Tibial artery (tissue), 4 donors: ENCODE results near the gene TMA16.
A peak's percentile ranks its signal among the peaks of the same experiment; 100 is the strongest.

Experiments used
- DNase-seq, 2 donors: peaks; one replicate each; pipeline ENCODE4 v3.0.0-alpha.2; 2019
- H3K27ac ChIP-seq, 2 donors: fragments of 200-600 bp; sonication (generic) in 1 of 2; 1 replicate in 1 of 2; 2 replicates in 1 of 2; pipeline ENCODE4 v1.5.1; 2018 to 2019; ENCODE audit warnings: mild to moderate bottlenecking in 1 of 2
- H3K27me3 ChIP-seq, 2 donors: fragments of 200-600 bp; sonication (generic) in 1 of 2; one replicate each; pipeline versions ENCODE4 v1.5.1 to v1.6.0; 2016 to 2019
- H3K36me3 ChIP-seq, 3 donors: fragments of 200-600 bp; sonication (generic) in 2 of 3; one replicate each; pipeline ENCODE4 v1.5.1; 2016 to 2019; ENCODE audit warnings: mild to moderate bottlenecking in 2 of 3
- H3K4me1 ChIP-seq, 4 donors: fragments of 200-600 bp; sonication (generic) in 2 of 4; 1 replicate in 3 of 4; 2 replicates in 1 of 4; pipeline ENCODE4 v1.5.1; 2016 to 2019
- H3K4me3 ChIP-seq, 2 donors: fragments of 200-600 bp; sonication (generic) in 1 of 2; 1 replicate in 1 of 2; 2 replicates in 1 of 2; pipeline ENCODE4 v1.5.1; 2018 to 2019; ENCODE audit warnings: mild to moderate bottlenecking in 2 of 2
- H3K9me3 ChIP-seq, 3 donors: fragments of 200-600 bp; sonication (generic) in 1 of 3; one replicate each; pipeline ENCODE4 v1.5.1; 2016 to 2019
- CTCF ChIP-seq, 2 experiments: fragments of 200-600 bp in 1 of 2; fragments of 450-650 bp in 1 of 2; IDR thresholded peaks; one replicate each; pipeline ENCODE4 v1.5.1; 2017 to 2019; ENCODE audit warnings: antibody characterized with exemption in 2 of 2, mild to moderate bottlenecking in 1 of 2, moderate library complexity in 1 of 2
- intact Hi-C: fragments of 100-400 bp; cut with DNase I; formaldehyde crosslinking; loops from one replicate; pipeline ENCODE4 v1.15.0; 2023; ENCODE audit warnings: low total_unique reads

TMA16 gene

GRCh38 chr4:163540977-163541376, 46.5 kb downstream of the TMA16 start:
- intact Hi-C loops: loop anchor here (5.0 to 10.0 kb wide), 2 partner anchors 54 to 206 kb away; partner anchors contain the start of gene NPY1R

GRCh38 chr4:163542275-163542674, 47.8 kb downstream of the TMA16 start:
- no peak for DNase-seq
- H3K4me3 ChIP-seq: no peak overlapping the region
- TF ChIP-seq CTCF (IDR thresholded peaks at IDR 0.05): no peak
- H3K36me3 ChIP-seq: no peaks in the 10 kb centered on the region
- peaks cover 0 to 24% (median 3%) of the 10 kb centered on the region in 4 donors for H3K4me1 ChIP-seq
- no peak overlapping the region for H3K27ac ChIP-seq
- intact Hi-C loops: loop anchor here (5.0 to 10.0 kb wide), 2 partner anchors 55 to 207 kb away; partner anchors contain the start of gene NPY1R
- no peaks in the 10 kb centered on the region for H3K9me3 ChIP-seq
- no peaks in the 10 kb centered on the region for H3K27me3 ChIP-seq

More at GRCh38 chr4:163540977-163541376, 46.5 kb downstream of the TMA16 start:
- Histone ChIP-seq H3K9me3 (no peaks in the 10 kb centered on the region), H3K4me1 (peaks cover 0 to 24% (median 3%) of the 10 kb centered on the region in 4 donors), H3K27ac (peak overlapping the region; percentile 45 to 49), H3K4me3 (no peak overlapping the region), H3K36me3 (no peaks in the 10 kb centered on the region), H3K27me3 (no peaks in the 10 kb centered on the region)
- no peak for TF ChIP-seq CTCF (IDR thresholded peaks at IDR 0.05)
- DNase-seq: peak in 1 of 2 donors; percentile 22

GRCh38 chr4:163544407-163545038, 50.0 kb downstream of the TMA16 start:
- Histone ChIP-seq H3K9me3 (no peaks in the 10 kb centered on the region), H3K36me3 (no peaks in the 10 kb centered on the region), H3K4me1 (peaks cover 0 to 24% (median 3%) of the 10 kb centered on the region in 4 donors), H3K27ac (peak overlapping the region; percentile 23), H3K4me3 (peak overlapping the region; percentile 37 to 46), H3K27me3 (no peaks in the 10 kb centered on the region)
- peak; percentile 76 to 95 for TF ChIP-seq CTCF (IDR thresholded peaks at IDR 0.05)
- peak; percentile 39 to 71 for DNase-seq
- intact Hi-C loops: loop anchor here (5.0 to 10.0 kb wide), 2 partner anchors 57 to 210 kb away; partner anchors contain the start of gene NPY1R

GRCh38 chr4:163548481-163549243, 54.2 kb downstream of the TMA16 start:
- peaks cover 0 to 17% (median 2%) of the 10 kb centered on the region in 4 donors for H3K4me1 ChIP-seq
- no peak overlapping the region for H3K4me3 ChIP-seq
- H3K27me3 ChIP-seq: no peaks in the 10 kb centered on the region
- no peak for DNase-seq
- intact Hi-C loops: loop anchor here (10.0 kb wide), 1 partner anchor 214 kb away; the partner anchor contains the start of gene NPY1R
- no peak overlapping the region for H3K27ac ChIP-seq
- TF ChIP-seq CTCF (IDR thresholded peaks at IDR 0.05): peak; percentile 67 to 72
- H3K9me3 ChIP-seq: no peaks in the 10 kb centered on the region
- no peaks in the 10 kb centered on the region for H3K36me3 ChIP-seq

GRCh38 chr4:163550869-163551267, 56.4 kb downstream of the TMA16 start:
- intact Hi-C loops: loop anchor here (5.0 to 10.0 kb wide), 2 partner anchors 1054 to 1194 kb away; no protein-coding TSS in a partner anchor
- H3K27ac ChIP-seq: no peak overlapping the region
- DNase-seq: no peak
- H3K9me3 ChIP-seq: no peaks in the 10 kb centered on the region
- TF ChIP-seq CTCF (IDR thresholded peaks at IDR 0.05): no peak
- H3K27me3 ChIP-seq: no peaks in the 10 kb centered on the region
- no peak overlapping the region for H3K4me3 ChIP-seq
- peaks cover 0 to 6% (median 2%) of the 10 kb centered on the region in 4 donors for H3K4me1 ChIP-seq
- H3K36me3 ChIP-seq: no peaks in the 10 kb centered on the region
